DND-41 (cell line): ENCODE measurements around the gene RIOX2.

ENCODE experiments used
- EZH2 ChIP-seq: IDR thresholded peaks from 3 replicates; pipeline ENCODE4 v1.6.1; 2012; ENCODE audit warnings: borderline replicate concordance, low read depth, mild to moderate bottlenecking, moderate library complexity, low read length, inconsistent platforms; ENCODE audit not compliant: severe bottlenecking
- TF ChIP-seq, protein P1 (sequence below): IDR thresholded peaks from 2 replicates; pipeline ENCODE4 v1.5.1; 2012; ENCODE audit warnings: borderline replicate concordance, low read length, moderate library complexity, mild to moderate bottlenecking; ENCODE audit not compliant: poor library complexity, severe bottlenecking; ENCODE audit errors: extremely low read depth

DNA sequence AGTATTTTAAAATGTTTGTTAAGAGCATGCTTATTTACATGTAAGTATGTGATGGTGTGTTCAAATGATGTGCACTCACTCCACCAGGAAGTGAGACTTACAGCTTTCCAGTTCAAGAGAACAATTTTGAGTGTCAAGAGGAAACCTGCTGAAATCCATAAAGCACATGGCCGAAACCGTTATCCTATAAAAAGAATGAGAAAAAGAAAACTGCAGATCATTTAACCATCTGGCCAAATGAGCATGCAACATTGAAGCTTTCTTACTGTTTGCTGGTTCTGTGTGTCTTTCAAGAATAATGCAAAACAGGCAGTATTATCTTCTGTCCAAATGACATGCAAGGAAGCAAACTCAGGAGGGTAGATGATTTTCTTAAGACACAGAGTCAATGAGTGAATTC is 36.6 kb upstream of the RIOX2 start:
- TF ChIP-seq, protein P1, sequence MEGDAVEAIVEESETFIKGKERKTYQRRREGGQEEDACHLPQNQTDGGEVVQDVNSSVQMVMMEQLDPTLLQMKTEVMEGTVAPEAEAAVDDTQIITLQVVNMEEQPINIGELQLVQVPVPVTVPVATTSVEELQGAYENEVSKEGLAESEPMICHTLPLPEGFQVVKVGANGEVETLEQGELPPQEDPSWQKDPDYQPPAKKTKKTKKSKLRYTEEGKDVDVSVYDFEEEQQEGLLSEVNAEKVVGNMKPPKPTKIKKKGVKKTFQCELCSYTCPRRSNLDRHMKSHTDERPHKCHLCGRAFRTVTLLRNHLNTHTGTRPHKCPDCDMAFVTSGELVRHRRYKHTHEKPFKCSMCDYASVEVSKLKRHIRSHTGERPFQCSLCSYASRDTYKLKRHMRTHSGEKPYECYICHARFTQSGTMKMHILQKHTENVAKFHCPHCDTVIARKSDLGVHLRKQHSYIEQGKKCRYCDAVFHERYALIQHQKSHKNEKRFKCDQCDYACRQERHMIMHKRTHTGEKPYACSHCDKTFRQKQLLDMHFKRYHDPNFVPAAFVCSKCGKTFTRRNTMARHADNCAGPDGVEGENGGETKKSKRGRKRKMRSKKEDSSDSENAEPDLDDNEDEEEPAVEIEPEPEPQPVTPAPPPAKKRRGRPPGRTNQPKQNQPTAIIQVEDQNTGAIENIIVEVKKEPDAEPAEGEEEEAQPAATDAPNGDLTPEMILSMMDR = no peak
- TF ChIP-seq EZH2 = no peak
